KOPT-K1 (cell line): ENCODE measurements around the gene SLC35F1.
"Not testable (repeated sequence)": the region's sequence is repeated elsewhere in the genome, so short reads cannot be mapped to it uniquely, and the experiment has no call there.

ENCODE experiments used
- H3K27ac ChIP-seq: fragments of 200-600 bp; sonication (generic); 2 replicates; pipeline ENCODE4 v1.5.1; 2016; ENCODE audit warnings: antibody characterized with exemption, mild to moderate bottlenecking, low read depth, low read length; ENCODE audit not compliant: poor library complexity, severe bottlenecking
- H3K36me3 ChIP-seq: fragments of 200-600 bp; sonication (generic); 2 replicates; pipeline ENCODE4 v1.5.1; 2017; ENCODE audit warnings: antibody characterized with exemption, mild to moderate bottlenecking, low read length, moderate library complexity; ENCODE audit not compliant: insufficient read depth
- H3K9me3 ChIP-seq: fragments of 200-600 bp; sonication (generic); 2 replicates; pipeline ENCODE4 v1.5.1; 2017; ENCODE audit warnings: antibody characterized with exemption, low read length, mild to moderate bottlenecking; ENCODE audit not compliant: insufficient read depth, poor library complexity, severe bottlenecking

Gene SLC35F1

GRCh38 chr6:117951783-117952182 is 44.7 kb downstream of the SLC35F1 start:
- no peak overlapping the region for H3K27ac ChIP-seq

GRCh38 chr6:117955684-117956256 is 48.7 kb downstream of the SLC35F1 start:
- Histone ChIP-seq H3K36me3 (no peaks in the 10 kb centered on the region), H3K9me3 (no peaks in the 10 kb centered on the region), H3K27ac (no peak overlapping the region)

More at GRCh38 chr6:117951783-117952182, 44.7 kb downstream of the SLC35F1 start:
- H3K9me3 ChIP-seq: no peaks in the 10 kb centered on the region
- no peaks in the 10 kb centered on the region for H3K36me3 ChIP-seq

GRCh38 chr6:117956386-117956785 is 49.3 kb downstream of the SLC35F1 start:
- Histone ChIP-seq H3K27ac (no peak overlapping the region), H3K9me3 (no peaks in the 10 kb centered on the region), H3K36me3 (no peaks in the 10 kb centered on the region)

GRCh38 chr6:117958536-117958935 is 51.5 kb downstream of the SLC35F1 start:
- Histone ChIP-seq H3K27ac (no peak overlapping the region), H3K9me3 (no peaks in the 10 kb centered on the region), H3K36me3 (no peaks in the 10 kb centered on the region)

- no peaks in the 10 kb centered on the region for H3K36me3 ChIP-seq
- no peak overlapping the region for H3K27ac ChIP-seq
- peaks cover 12% of the 10 kb centered on the region for H3K9me3 ChIP-seq
Observed at GRCh38 chr6:117960877-117961276, 53.8 kb downstream of the SLC35F1 start.

GRCh38 chr6:117961301-117961700 is 54.2 kb downstream of the SLC35F1 start:
- Histone ChIP-seq H3K9me3 (peaks cover 12% of the 10 kb centered on the region), H3K36me3 (no peaks in the 10 kb centered on the region)

GRCh38 chr6:117965763-117966162 is 58.7 kb downstream of the SLC35F1 start:
- H3K36me3 ChIP-seq, H3K27ac ChIP-seq: not testable (repeated sequence)
- H3K9me3 ChIP-seq: peaks cover 12% of the 10 kb centered on the region

More at GRCh38 chr6:117961301-117961700, 54.2 kb downstream of the SLC35F1 start:
- no peak overlapping the region for H3K27ac ChIP-seq

GRCh38 chr6:117971637-117972036 is 64.6 kb downstream of the SLC35F1 start:
- H3K36me3 ChIP-seq: no peaks in the 10 kb centered on the region
- no peak overlapping the region for H3K27ac ChIP-seq
- H3K9me3 ChIP-seq: peaks cover 14% of the 10 kb centered on the region

GRCh38 chr6:117974914-117975627 is 68.0 kb downstream of the SLC35F1 start:
- H3K36me3 ChIP-seq: no peaks in the 10 kb centered on the region

GRCh38 chr6:117976030-117976651 is 69.1 kb downstream of the SLC35F1 start:
- no peak overlapping the region for H3K27ac ChIP-seq
- peaks cover 11% of the 10 kb centered on the region for H3K9me3 ChIP-seq
- H3K36me3 ChIP-seq: no peaks in the 10 kb centered on the region

More at GRCh38 chr6:117974914-117975627, 68.0 kb downstream of the SLC35F1 start:
- peaks cover 14% of the 10 kb centered on the region for H3K9me3 ChIP-seq
- no peak overlapping the region for H3K27ac ChIP-seq

- H3K27ac ChIP-seq: no peak overlapping the region
- no peaks in the 10 kb centered on the region for H3K36me3 ChIP-seq
- H3K9me3 ChIP-seq: no peaks in the 10 kb centered on the region
Observed at GRCh38 chr6:117985916-117986315, 78.9 kb downstream of the SLC35F1 start.

- Histone ChIP-seq H3K9me3 (no peaks in the 10 kb centered on the region), H3K27ac (no peak overlapping the region), H3K36me3 (no peaks in the 10 kb centered on the region)
Observed at GRCh38 chr6:117986396-117986795, 79.3 kb downstream of the SLC35F1 start.

- Histone ChIP-seq H3K36me3 (no peaks in the 10 kb centered on the region), H3K27ac (no peak overlapping the region), H3K9me3 (no peaks in the 10 kb centered on the region)
Observed at GRCh38 chr6:117989086-117989485, 82.0 kb downstream of the SLC35F1 start.

GRCh38 chr6:117990151-117990550 is 83.1 kb downstream of the SLC35F1 start:
- Histone ChIP-seq H3K27ac (no peak overlapping the region), H3K9me3 (no peaks in the 10 kb centered on the region), H3K36me3 (no peaks in the 10 kb centered on the region)

GRCh38 chr6:117992856-117993255 is 85.8 kb downstream of the SLC35F1 start:
- no peaks in the 10 kb centered on the region for H3K9me3 ChIP-seq
- no peak overlapping the region for H3K27ac ChIP-seq

More at GRCh38 chr6:117992856-117993255, 85.8 kb downstream of the SLC35F1 start:
- H3K36me3 ChIP-seq: no peaks in the 10 kb centered on the region
